ENCODE data around the gene ALKBH7. TPM values are rescaled to one million over a fixed set of nuclear protein-coding genes. Genes with fewer than 3 reads are reported as not detected.

The ALKBH7 gene
- total RNA-seq, 1 experiment from 2014 or later, result 63.5 TPM

DNA sequence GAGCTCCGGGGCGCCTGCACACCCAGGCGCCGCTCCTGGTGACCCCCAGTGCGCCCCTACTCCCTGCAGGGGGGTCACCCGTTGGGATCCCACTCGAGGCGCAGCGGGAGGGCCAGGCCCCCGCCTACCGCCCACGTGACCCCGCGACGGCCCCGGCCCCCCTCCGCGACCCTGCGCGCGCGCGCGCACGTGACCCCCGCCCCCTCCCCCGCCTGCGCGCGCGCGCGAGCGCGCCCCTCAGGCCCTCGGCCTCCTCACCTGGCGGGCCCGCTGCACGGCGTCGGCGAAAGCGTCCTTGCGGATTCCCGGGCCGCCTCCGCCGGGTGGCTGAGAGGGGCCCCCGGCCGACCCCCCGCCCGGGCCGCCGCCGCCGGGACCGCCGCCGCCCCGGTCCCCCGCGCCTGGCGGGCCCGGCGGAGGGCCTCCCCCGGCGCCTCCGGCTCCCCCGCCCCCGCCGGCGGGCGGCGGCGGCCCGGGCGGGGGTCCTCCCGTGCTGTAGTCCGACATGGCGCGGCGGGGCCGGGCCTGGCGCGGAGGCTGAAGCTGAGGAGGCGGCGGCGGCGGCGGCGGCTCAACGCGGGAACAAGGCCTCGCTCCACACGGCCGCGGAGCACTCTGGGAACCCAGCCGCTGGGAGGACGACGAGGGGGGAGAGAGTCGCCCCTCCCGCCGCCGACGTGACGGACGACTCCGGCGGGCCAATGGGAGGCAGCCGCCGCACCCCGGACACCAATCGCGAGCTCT is 51.8 kb downstream of the ALKBH7 start, which contains the start of gene KHSRP:
Gene KHSRP (minus strand): TSS at position 617 of the 744 bp plus-strand sequence. CDS start 110 bp downstream, at position 507.
- DNase-seq (ENCODE audit: low spot score), result no peak

Other genes with a start within 250 kb of the ALKBH7 start
- gene ACSBG2, start 237.1 kb upstream of the ALKBH7 start, total RNA-seq (2014; rRNA removed; shearing (Covaris generic)), result 0.05 and 0.07 TPM in 2 replicates
- gene MLLT1, start 92.8 kb upstream of the ALKBH7 start, total RNA-seq (2014; rRNA removed; shearing (Covaris generic)), result 14.4 and 16.1 TPM in 2 replicates
- gene ACER1, start 39.2 kb upstream of the ALKBH7 start, total RNA-seq (2014; rRNA removed; shearing (Covaris generic)), result not detected in 2 replicates
- gene CLPP, start 11.3 kb upstream of the ALKBH7 start, total RNA-seq (2014; rRNA removed; shearing (Covaris generic)), result 111 and 113 TPM in 2 replicates
- 1.8 and 2.3 TPM in 2 replicates for gene PSPN, start 3.1 kb downstream of the ALKBH7 start, total RNA-seq (2014; rRNA removed; shearing (Covaris generic))
- 76.6 and 93.8 TPM in 2 replicates for gene GTF2F1, start 20.4 kb downstream of the ALKBH7 start, total RNA-seq (2014; rRNA removed; shearing (Covaris generic))
- gene KHSRP, start 52.0 kb downstream of the ALKBH7 start, total RNA-seq (2014; rRNA removed; shearing (Covaris generic)), result 100.0 and 131 TPM in 2 replicates
- gene SLC25A41, start 61.0 kb downstream of the ALKBH7 start, total RNA-seq (2014; rRNA removed; shearing (Covaris generic)), result 1.7 TPM in 1 of 2 replicates, not detected in the other
- gene SLC25A23, start 87.0 kb downstream of the ALKBH7 start, total RNA-seq (2014; rRNA removed; shearing (Covaris generic)), result 65.8 and 105 TPM in 2 replicates
- gene CRB3, start 91.5 kb downstream of the ALKBH7 start, total RNA-seq (2014; rRNA removed; shearing (Covaris generic)), result not detected in 2 replicates
- gene DENND1C, start 109.0 kb downstream of the ALKBH7 start, total RNA-seq (2014; rRNA removed; shearing (Covaris generic)), result 0.17 TPM in 1 of 2 replicates, not detected in the other
- gene TUBB4A, start 129.5 kb downstream of the ALKBH7 start, total RNA-seq (2014; rRNA removed; shearing (Covaris generic)), result 9.1 and 12.6 TPM in 2 replicates
- not detected in 2 replicates for gene TNFSF9, start 158.2 kb downstream of the ALKBH7 start, total RNA-seq (2014; rRNA removed; shearing (Covaris generic))
- 22.7 and 57.3 TPM in 2 replicates for gene CD70, start 218.4 kb downstream of the ALKBH7 start, total RNA-seq (2014; rRNA removed; shearing (Covaris generic))